Type B pancreatic cell (in vitro differentiated cells): ENCODE results near the gene HSD17B2. TPM values are rescaled to one million over a fixed set of nuclear protein-coding genes. Genes with fewer than 3 reads are reported as not detected.

Experiments used
- DNase-seq: peaks from one replicate; pipeline ENCODE4 v3.0.0; 2021; ENCODE audit warnings: mixed read lengths; ENCODE audit not compliant: unreplicated experiment; ENCODE audit errors: extremely low spot score
- H3K27ac Mint-ChIP-seq: 2 replicates; pipeline ENCODE4 v1.8.0; 2021; ENCODE audit warnings: mild to moderate bottlenecking, mixed read lengths
- H3K27me3 Mint-ChIP-seq: 2 replicates; pipeline ENCODE4 v1.8.0; 2021; ENCODE audit warnings: mixed read lengths
- H3K36me3 Mint-ChIP-seq: 2 replicates; pipeline ENCODE4 v1.8.0; 2021; ENCODE audit warnings: mixed read lengths
- H3K4me1 Mint-ChIP-seq: one replicate; pipeline ENCODE4 v1.8.0; 2021; ENCODE audit warnings: mixed read lengths; ENCODE audit not compliant: unreplicated experiment
- H3K4me3 Mint-ChIP-seq: 2 replicates; pipeline ENCODE4 v1.8.0; 2021; ENCODE audit warnings: mild to moderate bottlenecking, mixed read lengths
- H3K9me3 Mint-ChIP-seq: 2 replicates; pipeline ENCODE4 v1.8.0; 2021; ENCODE audit warnings: mixed read lengths
- CTCF ChIP-seq: fragments of 200-600 bp; sonication (generic); conservative IDR thresholded peaks from 2 replicates; pipeline ENCODE4 v1.5.0; 2021; ENCODE audit warnings: antibody characterized with exemption, mild to moderate bottlenecking
- total RNA-seq: library from RNA; stranded (reverse); gene quantifications from 2 replicates; pipeline ENCODE4 v1.2.1, GENCODE V29; 2021; ENCODE audit warnings: low replicate concordance

HSD17B2 gene
- total RNA-seq, 1 donor from 2014 or later, result 6.8 TPM

- Mint-ChIP-seq H3K4me1 (no peaks in the 10 kb centered on the region), H3K27me3 (no peaks in the 10 kb centered on the region), H3K4me3 (no peak overlapping the region), H3K9me3 (no peaks in the 10 kb centered on the region), H3K27ac (no peak overlapping the region), H3K36me3 (no peaks in the 10 kb centered on the region)
- no peak for TF ChIP-seq CTCF
- DNase-seq, result no peak
These were observed 27.6 kb downstream of the HSD17B2 start for GRCh38 chr16:82062645-82063058.

- no peak for TF ChIP-seq CTCF
- no peak for DNase-seq
- Mint-ChIP-seq H3K27me3 (no peaks in the 10 kb centered on the region), H3K27ac (no peak overlapping the region), H3K4me1 (no peaks in the 10 kb centered on the region), H3K36me3 (no peaks in the 10 kb centered on the region), H3K9me3 (no peaks in the 10 kb centered on the region), H3K4me3 (no peak overlapping the region)
These were observed 28.5 kb downstream of the HSD17B2 start for GRCh38 chr16:82063456-82064082.

- H3K9me3 Mint-ChIP-seq, result peaks cover 5% of the 10 kb centered on the region
These were observed 32.2 kb downstream of the HSD17B2 start for GRCh38 chr16:82067042-82067803.

GRCh38 chr16:82067804-82068325, 32.8 kb downstream of the HSD17B2 start:
- DNase-seq, result no peak
- Mint-ChIP-seq H3K4me1 (peaks cover 4% of the 10 kb centered on the region), H3K9me3 (peaks cover 5% of the 10 kb centered on the region), H3K4me3 (no peak overlapping the region), H3K27me3 (no peaks in the 10 kb centered on the region), H3K36me3 (no peaks in the 10 kb centered on the region), H3K27ac (no peak overlapping the region)
- no peak for TF ChIP-seq CTCF

More at GRCh38 chr16:82067042-82067803, 32.2 kb downstream of the HSD17B2 start:
- H3K36me3 Mint-ChIP-seq, result no peaks in the 10 kb centered on the region
- no peaks in the 10 kb centered on the region for H3K27me3 Mint-ChIP-seq
- H3K4me3 Mint-ChIP-seq, result no peak overlapping the region
- DNase-seq, result no peak
- no peak overlapping the region for H3K27ac Mint-ChIP-seq
- H3K4me1 Mint-ChIP-seq, result peaks cover 4% of the 10 kb centered on the region
- no peak for TF ChIP-seq CTCF

- peaks cover 5% of the 10 kb centered on the region for H3K9me3 Mint-ChIP-seq
- no peaks in the 10 kb centered on the region for H3K27me3 Mint-ChIP-seq
- H3K4me3 Mint-ChIP-seq, result no peak overlapping the region
- no peaks in the 10 kb centered on the region for H3K36me3 Mint-ChIP-seq
- no peak for DNase-seq
- no peak overlapping the region for H3K27ac Mint-ChIP-seq
- TF ChIP-seq CTCF, result no peak
- peaks cover 4% of the 10 kb centered on the region for H3K4me1 Mint-ChIP-seq
These were observed 35.8 kb downstream of the HSD17B2 start for GRCh38 chr16:82070656-82071369.
